Esophagus muscularis mucosa (tissue), 3 donors: ENCODE measurements around the gene SCART1.

Source experiments
- POLR2A ChIP-seq: fragments of 450-650 bp; IDR thresholded peaks from one replicate; pipeline ENCODE4 v1.6.1; 2017; ENCODE audit warnings: antibody characterized with exemption, moderate library complexity, mild to moderate bottlenecking, low read depth
- POLR2AphosphoS5 ChIP-seq, 2 donors: sonication (generic); formaldehyde crosslinking; IDR thresholded peaks; one replicate each; pipeline ENCODE4 v1.6.1; 2017; ENCODE audit warnings: antibody characterized with exemption in 2 of 2
- TF ChIP-seq, protein P1 (sequence below), 3 experiments: fragments of 200-600 bp in 2 of 3; fragments of 450-650 bp in 1 of 3; sonication (generic) in 2 of 3; IDR thresholded peaks; one replicate each; pipeline ENCODE4 v1.5.1; 2017 to 2019; ENCODE audit warnings: antibody characterized with exemption in 3 of 3, mild to moderate bottlenecking in 2 of 3, moderate library complexity in 1 of 3

DNA sequence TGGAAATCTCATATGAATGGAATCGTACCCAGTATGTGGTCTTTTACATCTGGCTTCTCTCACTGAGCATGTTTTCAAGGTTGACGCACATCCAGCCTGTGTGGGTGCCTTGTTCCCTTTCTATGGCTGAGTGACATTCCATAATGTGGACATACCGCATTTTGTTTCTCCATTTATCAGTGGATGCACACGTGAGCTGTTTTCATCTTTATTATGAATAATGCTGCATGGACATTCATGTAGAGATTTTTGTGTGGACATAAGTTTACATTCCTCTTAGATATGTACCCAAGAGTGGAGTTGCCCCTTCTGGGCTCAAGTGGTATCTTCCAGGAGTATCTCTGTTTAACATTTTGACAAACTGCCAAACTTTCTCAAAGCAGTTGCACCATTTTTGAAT is 1.3 kb upstream of the SCART1 start:
- TF ChIP-seq, protein P1, sequence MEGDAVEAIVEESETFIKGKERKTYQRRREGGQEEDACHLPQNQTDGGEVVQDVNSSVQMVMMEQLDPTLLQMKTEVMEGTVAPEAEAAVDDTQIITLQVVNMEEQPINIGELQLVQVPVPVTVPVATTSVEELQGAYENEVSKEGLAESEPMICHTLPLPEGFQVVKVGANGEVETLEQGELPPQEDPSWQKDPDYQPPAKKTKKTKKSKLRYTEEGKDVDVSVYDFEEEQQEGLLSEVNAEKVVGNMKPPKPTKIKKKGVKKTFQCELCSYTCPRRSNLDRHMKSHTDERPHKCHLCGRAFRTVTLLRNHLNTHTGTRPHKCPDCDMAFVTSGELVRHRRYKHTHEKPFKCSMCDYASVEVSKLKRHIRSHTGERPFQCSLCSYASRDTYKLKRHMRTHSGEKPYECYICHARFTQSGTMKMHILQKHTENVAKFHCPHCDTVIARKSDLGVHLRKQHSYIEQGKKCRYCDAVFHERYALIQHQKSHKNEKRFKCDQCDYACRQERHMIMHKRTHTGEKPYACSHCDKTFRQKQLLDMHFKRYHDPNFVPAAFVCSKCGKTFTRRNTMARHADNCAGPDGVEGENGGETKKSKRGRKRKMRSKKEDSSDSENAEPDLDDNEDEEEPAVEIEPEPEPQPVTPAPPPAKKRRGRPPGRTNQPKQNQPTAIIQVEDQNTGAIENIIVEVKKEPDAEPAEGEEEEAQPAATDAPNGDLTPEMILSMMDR (IDR thresholded peaks at IDR 0.05), result no peak
- TF ChIP-seq POLR2A (no peak), POLR2AphosphoS5 (IDR thresholded peaks at IDR 0.05) (no peak)
